HCEC 1CT (cell line): Measurements from ENCODE around the gene DACT2.
"Not testable (repeated sequence)": the region's sequence is repeated elsewhere in the genome, so short reads cannot be mapped to it uniquely, and the experiment has no call there.

Experiments
- DNase-seq: peaks from one replicate; pipeline ENCODE4 v3.0.0-alpha.2; 2017

The DACT2 gene

GRCh38 chr6:168300975-168301647, 18.5 kb downstream of the DACT2 start:
- no peak for DNase-seq

GRCh38 chr6:168299541-168300511, 19.8 kb downstream of the DACT2 start:
- no peak for DNase-seq

GRCh38 chr6:168297643-168298042, 21.9 kb downstream of the DACT2 start:
- DNase-seq: no peak

- no peak for DNase-seq
Measured at GRCh38 chr6:168294901-168295300, 24.7 kb downstream of the DACT2 start.

GRCh38 chr6:168293636-168294530, 25.7 kb downstream of the DACT2 start:
- DNase-seq: no peak

GRCh38 chr6:168292826-168293225, 26.8 kb downstream of the DACT2 start:
- DNase-seq: no peak

- DNase-seq: no peak
Measured at GRCh38 chr6:168291450-168291849, 28.1 kb downstream of the DACT2 start.

GRCh38 chr6:168290095-168290494, 29.5 kb downstream of the DACT2 start:
- DNase-seq: no peak

GRCh38 chr6:168289571-168289962, 30.0 kb downstream of the DACT2 start:
- DNase-seq: no peak

- DNase-seq: no peak
Measured at GRCh38 chr6:168288781-168289570, 30.6 kb downstream of the DACT2 start.

- DNase-seq: not testable (repeated sequence)
Measured at GRCh38 chr6:168287460-168287859, 32.1 kb downstream of the DACT2 start.

- DNase-seq: not testable (repeated sequence)
Measured at GRCh38 chr6:168286771-168287446, 32.7 kb downstream of the DACT2 start.

- DNase-seq: no peak
Measured at GRCh38 chr6:168286116-168286515, 33.5 kb downstream of the DACT2 start.

GRCh38 chr6:168285456-168285855, 34.1 kb downstream of the DACT2 start:
- no peak for DNase-seq

- DNase-seq: no peak
Measured at GRCh38 chr6:168284187-168284586, 35.4 kb downstream of the DACT2 start.

GRCh38 chr6:168283686-168284025, 35.9 kb downstream of the DACT2 start:
- no peak for DNase-seq

GRCh38 chr6:168282985-168283685, 36.4 kb downstream of the DACT2 start:
- no peak for DNase-seq

GRCh38 chr6:168281826-168282225, 37.8 kb downstream of the DACT2 start:
- DNase-seq: no peak

- not testable (repeated sequence) for DNase-seq
Measured at GRCh38 chr6:168281314-168281713, 38.3 kb downstream of the DACT2 start.

- DNase-seq: no peak
Measured at GRCh38 chr6:168280899-168281245, 38.7 kb downstream of the DACT2 start.
